Measurements from ENCODE around the gene TUBGCP2. TPM values are rescaled to one million over a fixed set of nuclear protein-coding genes. Genes with fewer than 3 reads are reported as not detected.

Gene TUBGCP2
- total RNA-seq, 3 donors from 2014 or later (not counting 1 experiment from before 2014, with no cell fraction given): 74.3 to 81.8 (median 78.7) TPM

DNA sequence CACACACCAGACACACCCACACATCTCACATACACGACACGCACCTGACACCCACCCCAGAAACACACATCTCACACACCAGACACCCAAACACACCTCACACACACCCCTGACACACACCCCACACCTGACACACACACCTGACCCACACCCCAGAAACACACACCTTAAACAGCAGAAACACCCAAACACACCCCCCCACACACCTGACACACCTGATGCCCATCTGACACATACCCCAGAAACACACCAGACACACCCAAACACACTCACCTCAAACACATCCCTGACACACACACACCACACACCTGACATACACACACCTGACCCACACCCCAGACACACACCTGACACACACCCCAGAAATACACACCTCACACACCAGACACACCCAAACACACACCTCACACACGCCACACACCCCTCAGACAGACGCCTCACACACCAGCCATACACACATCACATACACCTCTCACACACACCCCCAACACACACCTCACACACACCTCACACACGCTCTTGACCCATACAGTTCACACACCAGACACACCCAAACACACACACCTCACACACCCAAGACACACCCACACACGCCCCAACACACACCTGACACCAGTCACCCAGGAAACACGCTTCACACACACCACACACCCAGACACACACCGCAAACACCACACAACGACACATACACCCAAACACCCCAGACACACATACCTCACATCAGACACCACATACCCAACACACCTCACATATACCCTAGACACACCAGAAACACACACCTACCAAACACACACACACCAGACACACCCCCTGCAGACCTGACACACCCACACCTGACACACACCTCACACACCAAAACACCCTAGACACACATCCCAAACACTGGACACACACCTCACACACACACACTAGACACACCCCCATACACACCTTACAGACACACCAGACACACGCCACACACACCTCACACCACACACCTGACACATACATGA is 29.7 kb upstream of the TUBGCP2 start:
- Mint-ChIP-seq H3K27ac (no peak overlapping the region), H3K36me3 (no peaks in the 10 kb centered on the region), H3K4me1 (peaks cover 0 to 7% of the 10 kb centered on the region in 2 donors), H3K27me3 (ENCODE audit: low read depth in 2 of 2) (peaks cover 13 to 16% of the 10 kb centered on the region in 2 donors), H3K4me3 (no peak overlapping the region), H3K9me3 (no peaks in the 10 kb centered on the region)
- Histone ChIP-seq H3K27me3 (ENCODE audit: control insufficient read depth, insufficient read depth, low read length) (peaks cover 19% of the 10 kb centered on the region), H3K9me3 (ENCODE audit: control insufficient read depth, insufficient read depth, low read length) (no peaks in the 10 kb centered on the region), H3K4me3 (ENCODE audit: low read length) (no peak overlapping the region), H3K4me1 (ENCODE audit: control insufficient read depth, insufficient read depth, low read length) (peaks cover 37% of the 10 kb centered on the region), H3K27ac (ENCODE audit: low read length) (no peak overlapping the region), H3K36me3 (ENCODE audit: control insufficient read depth, insufficient read depth, low read length) (no peaks in the 10 kb centered on the region)
- ATAC-seq (no peak), DNase-seq (no peak)
- 86% methylated on average over 10 of the region's 10 CpGs for WGBS (ENCODE audit: insufficient coverage)
- intact Hi-C loops (cut with micrococcal nuclease): no loop called here
- no peak for TF ChIP-seq CTCF (IDR thresholded peaks at IDR 0.05)

DNA sequence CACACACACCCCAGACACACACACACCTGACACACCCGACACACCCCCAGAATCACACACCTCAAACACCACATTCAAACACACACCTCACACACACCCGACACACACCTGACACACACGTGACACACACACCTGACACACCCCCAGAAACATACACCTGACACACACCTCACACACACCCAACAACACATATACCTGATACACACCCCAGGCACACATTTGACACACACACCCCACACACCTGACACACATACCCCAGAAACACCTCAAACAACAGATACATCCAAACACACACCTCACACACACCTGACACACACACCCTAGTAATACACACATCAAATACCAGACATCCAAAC is 28.7 kb upstream of the TUBGCP2 start:
- DNase-seq (no peak), ATAC-seq (no peak)
- Histone ChIP-seq H3K4me1 (ENCODE audit: control insufficient read depth, insufficient read depth, low read length) (peaks cover 37% of the 10 kb centered on the region), H3K4me3 (ENCODE audit: low read length) (no peak overlapping the region), H3K36me3 (ENCODE audit: control insufficient read depth, insufficient read depth, low read length) (no peaks in the 10 kb centered on the region), H3K27ac (ENCODE audit: low read length) (no peak overlapping the region), H3K27me3 (ENCODE audit: control insufficient read depth, insufficient read depth, low read length) (peaks cover 16% of the 10 kb centered on the region), H3K9me3 (ENCODE audit: control insufficient read depth, insufficient read depth, low read length) (no peaks in the 10 kb centered on the region)
- H3K9me3 Mint-ChIP-seq: no peaks in the 10 kb centered on the region
- WGBS (ENCODE audit: insufficient coverage): 76% methylated on average over 3 of the region's 3 CpGs
- H3K4me1 Mint-ChIP-seq: peaks cover 0 to 7% of the 10 kb centered on the region in 2 donors
- intact Hi-C loops (cut with micrococcal nuclease): no loop called here
- H3K36me3 Mint-ChIP-seq: no peaks in the 10 kb centered on the region
- H3K4me3 Mint-ChIP-seq: no peak overlapping the region
- H3K27ac Mint-ChIP-seq: no peak overlapping the region
- H3K27me3 Mint-ChIP-seq (ENCODE audit: low read depth in 2 of 2): peaks cover 14 to 15% of the 10 kb centered on the region in 2 donors
- no peak for TF ChIP-seq CTCF (IDR thresholded peaks at IDR 0.05)

DNA sequence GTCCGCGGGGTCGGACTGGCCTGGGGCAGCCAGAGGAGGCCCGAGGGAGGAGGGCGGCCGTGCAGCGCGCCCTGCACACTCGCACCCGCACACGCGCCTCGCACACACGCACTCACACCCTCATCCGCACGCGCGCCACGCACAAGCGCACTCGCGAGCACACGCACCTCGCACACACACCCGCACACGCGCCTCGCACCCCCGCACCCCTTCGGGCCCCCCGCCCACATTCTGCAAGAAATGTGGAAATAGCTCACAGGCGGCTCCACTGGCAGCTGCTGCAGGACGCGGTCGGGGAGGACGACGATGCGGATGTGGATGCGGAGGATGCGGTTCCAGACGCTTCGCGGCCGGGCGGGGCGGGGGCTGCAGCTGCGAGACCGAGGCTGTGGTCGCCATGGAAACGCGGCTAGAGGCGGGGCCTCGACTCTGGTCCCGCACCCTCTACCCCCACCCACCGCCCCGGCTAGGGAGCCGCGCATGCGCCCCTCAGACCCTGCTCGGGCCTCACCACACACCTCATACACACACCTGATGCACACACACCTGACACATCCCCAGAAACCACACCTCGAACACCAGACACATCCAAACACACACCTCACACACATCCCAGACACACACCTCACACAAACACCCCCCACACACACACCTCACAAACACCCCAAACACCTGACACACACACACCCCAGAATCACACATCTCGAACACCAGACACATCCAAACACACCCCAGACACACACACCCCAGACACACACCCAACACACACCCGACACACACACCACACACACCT is 28.1 kb upstream of the TUBGCP2 start, which contains the start of gene CALY:
TSS of gene CALY (minus strand) at position 320 of the 793 bp plus-strand sequence. CDS start 7,907 bp downstream, outside the sequence.
- 13% methylated on average over 63 of the region's 63 CpGs for WGBS (ENCODE audit: insufficient coverage)
- peak within 1 kb of the TSS; percentile 50 for H3K4me3 ChIP-seq (ENCODE audit: low read length)
- H3K36me3 Mint-ChIP-seq: no peaks in the 10 kb centered on the region

More for the DNA sequence above, 28.1 kb upstream of the TUBGCP2 start, which contains the start of gene CALY:
- peak; percentile 44 to 72 (median 54) for ATAC-seq
- H3K27me3 ChIP-seq (ENCODE audit: control insufficient read depth, insufficient read depth, low read length): peaks cover 13% of the 10 kb centered on the region
- H3K36me3 ChIP-seq (ENCODE audit: control insufficient read depth, insufficient read depth, low read length): no peaks in the 10 kb centered on the region
- H3K4me3 Mint-ChIP-seq: peak within 1 kb of the TSS; percentile 59
- peak within 1 kb of the TSS in 1 of 2 donors; percentile 90 for H3K27ac Mint-ChIP-seq
- DNase-seq: peak; percentile 77 to 94
- H3K9me3 Mint-ChIP-seq: no peaks in the 10 kb centered on the region
- H3K27me3 Mint-ChIP-seq (ENCODE audit: low read depth in 2 of 2): peaks cover 16 to 17% of the 10 kb centered on the region in 2 donors
- peak within 1 kb of the TSS; percentile 52 for H3K27ac ChIP-seq (ENCODE audit: low read length)
- no peaks in the 10 kb centered on the region for H3K9me3 ChIP-seq (ENCODE audit: control insufficient read depth, insufficient read depth, low read length)
- peaks cover 37% of the 10 kb centered on the region for H3K4me1 ChIP-seq (ENCODE audit: control insufficient read depth, insufficient read depth, low read length)
- H3K4me1 Mint-ChIP-seq: peaks cover 0 to 7% of the 10 kb centered on the region in 2 donors
- intact Hi-C loops (cut with micrococcal nuclease): no loop called here
- TF ChIP-seq CTCF (IDR thresholded peaks at IDR 0.05): no peak
